HG02943 (cell line): Measurements from ENCODE around the gene ANXA8.
"Not testable (repeated sequence)": the region's sequence is repeated elsewhere in the genome, so short reads cannot be mapped to it uniquely, and the experiment has no call there.

ENCODE experiments used
- ATAC-seq: cut with Tn5 transposase; IDR thresholded peaks from one replicate; pipeline ENCODE4 v1.9.1; 2021; ENCODE audit warnings: mild to moderate bottlenecking, low read depth, moderate library complexity; ENCODE audit not compliant: unreplicated experiment

ANXA8 gene

GRCh38 chr10:47483923-47484322, at the start of gene ANXA8:
TSS of gene ANXA8 (minus strand) at chr10:47484115. CDS start at chr10:47483933, 182 bp downstream.
- ATAC-seq: not testable (repeated sequence)

GRCh38 chr10:47523475-47523874, 39.6 kb upstream of the ANXA8 start, which contains the start of gene AGAP9:
TSS of gene AGAP9 (minus strand) at chr10:47523638. CDS start at chr10:47523526, 112 bp downstream.
- ATAC-seq: not testable (repeated sequence)

- not testable (repeated sequence) for ATAC-seq
Measured at GRCh38 chr10:47502313-47502712, 18.4 kb upstream of the ANXA8 start.

- ATAC-seq: not testable (repeated sequence)
Measured at GRCh38 chr10:47494226-47494625, 10.3 kb upstream of the ANXA8 start.

- ATAC-seq: not testable (repeated sequence)
Measured at GRCh38 chr10:47491600-47491999, 7.7 kb upstream of the ANXA8 start, which contains the start of gene FAM25G. TSS of gene FAM25G (minus strand) at chr10:47491700. CDS start at chr10:47491674, 26 bp downstream.

GRCh38 chr10:47489630-47490029, 5.7 kb upstream of the ANXA8 start:
- ATAC-seq: not testable (repeated sequence)

GRCh38 chr10:47485943-47486342, 2.0 kb upstream of the ANXA8 start:
- not testable (repeated sequence) for ATAC-seq

- not testable (repeated sequence) for ATAC-seq
Measured at GRCh38 chr10:47484786-47485185, 871 bp upstream of the ANXA8 start.

GRCh38 chr10:47482367-47482766, 1.5 kb downstream of the ANXA8 start:
- not testable (repeated sequence) for ATAC-seq

- not testable (repeated sequence) for ATAC-seq
Measured at GRCh38 chr10:47481768-47482181, 2.1 kb downstream of the ANXA8 start.

GRCh38 chr10:47481182-47481766, 2.6 kb downstream of the ANXA8 start:
- ATAC-seq: not testable (repeated sequence)

- ATAC-seq: not testable (repeated sequence)
Measured at GRCh38 chr10:47480133-47480532, 3.8 kb downstream of the ANXA8 start.

- ATAC-seq: not testable (repeated sequence)
Measured at GRCh38 chr10:47478114-47478513, 5.8 kb downstream of the ANXA8 start.

- ATAC-seq: not testable (repeated sequence)
Measured at GRCh38 chr10:47477078-47477477, 6.8 kb downstream of the ANXA8 start.

- ATAC-seq: not testable (repeated sequence)
Measured at GRCh38 chr10:47475101-47475500, 8.8 kb downstream of the ANXA8 start.

- not testable (repeated sequence) for ATAC-seq
Measured at GRCh38 chr10:47473516-47473915, 10.4 kb downstream of the ANXA8 start.

GRCh38 chr10:47472647-47473046, 11.3 kb downstream of the ANXA8 start:
- not testable (repeated sequence) for ATAC-seq

GRCh38 chr10:47472072-47472471, 11.8 kb downstream of the ANXA8 start:
- ATAC-seq: not testable (repeated sequence)

GRCh38 chr10:47468731-47469528, 15.0 kb downstream of the ANXA8 start:
- not testable (repeated sequence) for ATAC-seq

GRCh38 chr10:47467957-47468356, 16.0 kb downstream of the ANXA8 start:
- ATAC-seq: not testable (repeated sequence)

- not testable (repeated sequence) for ATAC-seq
Measured at GRCh38 chr10:47467458-47467857, 16.5 kb downstream of the ANXA8 start.
